Stimulated activated CD4-positive, alpha-beta T cell treated with anti-CD3 and anti-CD28 coated beads, TNF-alpha, amount 100 ng/mL, for 4 hours (primary cell): ENCODE measurements around the gene CACNA1A.
"Not testable (repeated sequence)": the region's sequence is repeated elsewhere in the genome, so short reads cannot be mapped to it uniquely, and the experiment has no call there.

Experiments
- DNase-seq, 3 experiments: peaks; one replicate each; pipeline ENCODE4 v3.0.0-alpha.2; 2020; ENCODE audit warnings: low read depth in 3 of 3

Gene CACNA1A

GRCh38 chr19:13366529-13367143, 139.6 kb downstream of the CACNA1A start:
- no peak for DNase-seq

- DNase-seq: no peak
Observed at GRCh38 chr19:13363954-13364353, 142.3 kb downstream of the CACNA1A start.

GRCh38 chr19:13363245-13363644, 143.0 kb downstream of the CACNA1A start:
- no peak for DNase-seq

GRCh38 chr19:13362668-13363067, 143.6 kb downstream of the CACNA1A start:
- DNase-seq: no peak

- DNase-seq: not testable (repeated sequence)
Observed at GRCh38 chr19:13361726-13362125, 144.6 kb downstream of the CACNA1A start.

- no peak for DNase-seq
Observed at GRCh38 chr19:13356686-13357280, 149.5 kb downstream of the CACNA1A start.

GRCh38 chr19:13356185-13356584, 150.1 kb downstream of the CACNA1A start:
- no peak for DNase-seq

- DNase-seq: no peak
Observed at GRCh38 chr19:13355356-13355755, 150.9 kb downstream of the CACNA1A start.

GRCh38 chr19:13353625-13354024, 152.7 kb downstream of the CACNA1A start:
- DNase-seq: no peak

- DNase-seq: no peak
Observed at GRCh38 chr19:13350759-13351158, 155.5 kb downstream of the CACNA1A start.

GRCh38 chr19:13350072-13350471, 156.2 kb downstream of the CACNA1A start:
- DNase-seq: no peak

GRCh38 chr19:13347367-13347766, 158.9 kb downstream of the CACNA1A start:
- DNase-seq: no peak

GRCh38 chr19:13343514-13343913, 162.8 kb downstream of the CACNA1A start:
- DNase-seq: no peak

GRCh38 chr19:13342672-13343071, 163.6 kb downstream of the CACNA1A start:
- DNase-seq: no peak

- DNase-seq: no peak
Observed at GRCh38 chr19:13339869-13340268, 166.4 kb downstream of the CACNA1A start.

- DNase-seq: no peak
Observed at GRCh38 chr19:13337181-13337580, 169.1 kb downstream of the CACNA1A start.

GRCh38 chr19:13334801-13335481, 171.3 kb downstream of the CACNA1A start:
- DNase-seq: no peak

GRCh38 chr19:13330285-13330684, 176.0 kb downstream of the CACNA1A start:
- DNase-seq: no peak

GRCh38 chr19:13329766-13330165, 176.5 kb downstream of the CACNA1A start:
- DNase-seq: no peak

- no peak for DNase-seq
Observed at GRCh38 chr19:13328241-13328640, 178.0 kb downstream of the CACNA1A start.

- DNase-seq: no peak
Observed at GRCh38 chr19:13319526-13319925, 186.8 kb downstream of the CACNA1A start.

GRCh38 chr19:13318190-13318589, 188.1 kb downstream of the CACNA1A start:
- DNase-seq: no peak

- DNase-seq: no peak
Observed at GRCh38 chr19:13315495-13315894, 190.8 kb downstream of the CACNA1A start.
